HEK293 (cell line): ENCODE measurements around the gene WDPCP.

Source experiments
- ZEB2 ChIP-seq: fragments of 450-650 bp; formaldehyde crosslinking; IDR thresholded peaks from 2 replicates; pipeline ENCODE4 v1.5.1; 2016; ENCODE audit warnings: missing biosample characterization, missing genetic modification characterization
- ZNF48 ChIP-seq: fragments of 450-650 bp; formaldehyde crosslinking; IDR thresholded peaks from 2 replicates; pipeline ENCODE4 v1.5.1; 2016; ENCODE audit warnings: missing biosample characterization, missing genetic modification characterization

- TF ChIP-seq ZEB2 (tag by site-specific recombination) (no peak), ZNF48 (tag by site-specific recombination) (no peak)
Observed at GRCh38 chr2:63081404-63081803, 506.9 kb downstream of the WDPCP start.
